GM20000 (cell line): ENCODE measurements around the gene KATNB1.
"Not testable (repeated sequence)": the region's sequence is repeated elsewhere in the genome, so short reads cannot be mapped to it uniquely, and the experiment has no call there.

Experiments
- DNase-seq: peaks from one replicate; pipeline ENCODE4 v3.0.0; 2012; ENCODE audit warnings: low spot score
- TF ChIP-seq, protein P1 (sequence below): IDR thresholded peaks from 2 replicates; pipeline ENCODE4 v1.5.1; 2012; ENCODE audit warnings: mild to moderate bottlenecking, control low read depth; ENCODE audit errors: extremely low read depth, missing control alignments

KATNB1 gene

GRCh38 chr16:57709663-57710062, 25.9 kb upstream of the KATNB1 start:
- DNase-seq = no peak
- TF ChIP-seq, protein P1, sequence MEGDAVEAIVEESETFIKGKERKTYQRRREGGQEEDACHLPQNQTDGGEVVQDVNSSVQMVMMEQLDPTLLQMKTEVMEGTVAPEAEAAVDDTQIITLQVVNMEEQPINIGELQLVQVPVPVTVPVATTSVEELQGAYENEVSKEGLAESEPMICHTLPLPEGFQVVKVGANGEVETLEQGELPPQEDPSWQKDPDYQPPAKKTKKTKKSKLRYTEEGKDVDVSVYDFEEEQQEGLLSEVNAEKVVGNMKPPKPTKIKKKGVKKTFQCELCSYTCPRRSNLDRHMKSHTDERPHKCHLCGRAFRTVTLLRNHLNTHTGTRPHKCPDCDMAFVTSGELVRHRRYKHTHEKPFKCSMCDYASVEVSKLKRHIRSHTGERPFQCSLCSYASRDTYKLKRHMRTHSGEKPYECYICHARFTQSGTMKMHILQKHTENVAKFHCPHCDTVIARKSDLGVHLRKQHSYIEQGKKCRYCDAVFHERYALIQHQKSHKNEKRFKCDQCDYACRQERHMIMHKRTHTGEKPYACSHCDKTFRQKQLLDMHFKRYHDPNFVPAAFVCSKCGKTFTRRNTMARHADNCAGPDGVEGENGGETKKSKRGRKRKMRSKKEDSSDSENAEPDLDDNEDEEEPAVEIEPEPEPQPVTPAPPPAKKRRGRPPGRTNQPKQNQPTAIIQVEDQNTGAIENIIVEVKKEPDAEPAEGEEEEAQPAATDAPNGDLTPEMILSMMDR = no peak

GRCh38 chr16:57711346-57711745, 24.2 kb upstream of the KATNB1 start:
- TF ChIP-seq, protein P1 = no peak
- DNase-seq = no peak

- DNase-seq = no peak
- TF ChIP-seq, protein P1 = no peak
Observed at GRCh38 chr16:57711993-57712392, 23.6 kb upstream of the KATNB1 start.

DNA sequence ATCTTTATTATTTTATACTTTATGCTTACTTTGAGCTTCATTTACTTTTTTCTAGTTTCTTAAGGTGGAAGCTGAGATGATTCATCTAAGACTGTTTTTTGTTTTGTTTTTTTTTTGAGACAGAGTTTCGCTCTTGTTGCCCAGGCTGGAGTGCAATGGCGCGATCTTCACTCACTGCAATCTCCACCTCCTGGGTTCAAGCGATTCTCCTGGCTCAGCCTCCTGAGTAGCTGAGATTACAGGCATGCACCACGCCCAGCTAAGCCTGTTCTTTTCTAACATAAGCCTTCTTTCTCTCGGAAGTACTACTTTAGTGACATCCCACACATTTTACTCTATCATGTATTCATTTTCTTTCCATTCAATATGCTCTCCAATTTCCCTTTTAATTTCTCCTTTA, 23.0 kb upstream of the KATNB1 start:
- not testable (repeated sequence) for DNase-seq

DNA sequence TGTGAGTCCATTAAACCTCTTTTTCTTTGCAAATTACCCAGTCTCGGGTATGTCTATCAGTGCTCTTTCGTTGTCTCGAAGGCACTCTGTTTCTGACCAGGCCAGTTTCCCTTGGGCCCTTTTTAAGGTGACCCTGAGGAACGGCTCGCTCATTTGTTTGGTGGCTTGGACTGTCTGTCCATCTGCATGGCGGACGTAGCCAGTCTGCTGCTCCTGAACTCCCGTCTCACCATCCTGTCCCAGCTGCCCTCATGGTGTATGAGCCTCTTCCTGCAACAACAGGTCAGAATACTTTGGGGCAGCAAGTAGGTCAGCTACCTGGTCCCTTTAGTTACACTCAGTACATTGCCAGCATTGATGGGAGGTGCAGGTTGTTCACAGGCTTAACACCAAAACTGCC, 22.0 kb upstream of the KATNB1 start:
- DNase-seq = no peak
- TF ChIP-seq, protein P1 = no peak

DNA sequence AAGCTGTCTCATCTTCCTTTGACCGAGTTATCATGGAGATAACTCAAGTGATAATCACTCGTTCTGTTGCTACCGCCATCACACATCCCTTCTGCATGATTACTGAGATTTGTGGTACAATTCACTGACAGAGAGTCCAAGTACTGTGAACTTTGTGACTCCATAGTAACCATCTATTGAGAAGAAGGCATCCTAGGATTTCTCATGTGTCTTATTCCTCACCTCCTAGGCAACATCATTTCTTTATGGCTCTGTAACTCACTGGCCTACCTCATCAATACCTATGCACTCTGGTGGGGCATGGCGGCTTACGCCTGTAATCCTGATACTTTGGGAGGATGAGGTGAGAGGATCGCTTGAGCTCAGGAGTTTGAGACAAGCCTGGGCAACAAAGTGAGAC, 21.5 kb upstream of the KATNB1 start:
- DNase-seq = no peak
- TF ChIP-seq, protein P1 = no peak

- TF ChIP-seq, protein P1 = peak; percentile 75
- DNase-seq = peak; percentile 64
Observed at GRCh38 chr16:57720142-57720575, 15.4 kb upstream of the KATNB1 start.

DNA sequence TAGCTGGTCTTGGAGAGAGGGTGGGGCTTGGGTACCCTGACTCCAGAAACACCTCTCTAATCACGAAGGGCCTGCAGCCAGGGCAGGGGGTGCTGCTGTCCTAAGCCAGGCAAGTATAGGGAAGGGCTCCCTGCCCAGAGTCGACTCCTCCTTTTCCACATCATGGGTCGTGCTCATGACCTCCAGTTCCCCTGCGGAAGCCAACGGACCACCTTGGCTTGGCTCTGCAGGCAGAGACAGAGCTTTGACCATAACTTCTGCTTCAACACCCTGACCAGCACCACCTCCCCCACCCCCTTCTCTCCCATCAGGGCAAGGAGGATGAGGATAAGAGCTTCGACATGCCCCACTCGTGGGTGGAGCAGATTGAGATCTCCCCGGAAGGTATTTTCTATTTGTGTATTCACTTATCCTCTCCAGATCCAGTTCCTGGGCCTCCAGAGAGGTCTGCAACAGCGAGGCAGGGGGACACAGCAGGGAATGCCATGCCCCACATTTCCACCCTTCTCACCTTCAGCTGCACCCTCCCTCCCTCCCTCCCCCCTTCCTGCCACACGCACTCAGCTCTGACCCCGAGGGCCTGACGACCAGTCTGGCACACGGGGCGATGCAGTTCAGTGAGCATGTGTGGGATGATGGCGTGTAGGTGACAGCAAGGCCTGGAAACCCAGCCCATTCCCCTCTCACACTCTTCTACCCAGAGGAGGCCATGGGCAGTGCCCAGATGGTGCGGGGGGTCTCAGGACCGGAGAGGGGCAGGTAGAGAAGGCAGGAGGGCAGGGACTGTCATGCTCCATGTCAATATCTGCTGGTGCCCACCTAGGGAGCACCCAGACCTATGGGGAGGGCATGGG, 14.0 kb upstream of the KATNB1 start:
- TF ChIP-seq, protein P1 = no peak
- no peak for DNase-seq
